KBM-7 (cell line): ENCODE results near the gene LHFPL3.

ENCODE experiments used
- DNase-seq: peaks from one replicate; pipeline ENCODE4 v3.0.0-alpha.2; 2015
- in situ Hi-C: fragments of 300-500 bp; cut with MboI; formaldehyde crosslinking; loops from 2 replicates; pipeline ENCODE4 v1.14.3; 2020; ENCODE audit warnings: low sequenced_read_pairs, low pct_unique_long_range_greater_than_20kb, mixed read lengths

Gene LHFPL3

GRCh38 chr7:104366390-104366789, 38.0 kb downstream of the LHFPL3 start:
- DNase-seq = no peak
- in situ Hi-C loops = no loop called here

GRCh38 chr7:104367926-104368325, 39.5 kb downstream of the LHFPL3 start:
- in situ Hi-C loops = no loop called here

GRCh38 chr7:104371216-104371979, 43.0 kb downstream of the LHFPL3 start:
- in situ Hi-C loops = no loop called here
- no peak for DNase-seq

More at GRCh38 chr7:104367926-104368325, 39.5 kb downstream of the LHFPL3 start:
- no peak for DNase-seq

- no peak for DNase-seq
- in situ Hi-C loops = no loop called here
Measured at GRCh38 chr7:104371980-104372357, 43.6 kb downstream of the LHFPL3 start.

- no peak for DNase-seq
- in situ Hi-C loops = no loop called here
Measured at GRCh38 chr7:104382616-104383015, 54.2 kb downstream of the LHFPL3 start.

GRCh38 chr7:104386943-104387342, 58.5 kb downstream of the LHFPL3 start:
- DNase-seq = no peak
- in situ Hi-C loops = no loop called here

- in situ Hi-C loops = no loop called here
- DNase-seq = no peak
Measured at GRCh38 chr7:104388222-104388621, 59.8 kb downstream of the LHFPL3 start.

- DNase-seq = no peak
- in situ Hi-C loops = no loop called here
Measured at GRCh38 chr7:104395162-104395561, 66.8 kb downstream of the LHFPL3 start.

GRCh38 chr7:104397442-104397841, 69.0 kb downstream of the LHFPL3 start:
- in situ Hi-C loops = no loop called here

GRCh38 chr7:104408371-104408770, 80.0 kb downstream of the LHFPL3 start:
- no peak for DNase-seq
- in situ Hi-C loops = no loop called here

More at GRCh38 chr7:104397442-104397841, 69.0 kb downstream of the LHFPL3 start:
- no peak for DNase-seq

- DNase-seq = no peak
- in situ Hi-C loops = no loop called here
Measured at GRCh38 chr7:104410742-104411141, 82.3 kb downstream of the LHFPL3 start.

- in situ Hi-C loops = no loop called here
- DNase-seq = no peak
Measured at GRCh38 chr7:104412911-104413310, 84.5 kb downstream of the LHFPL3 start.

GRCh38 chr7:104414216-104414615, 85.8 kb downstream of the LHFPL3 start:
- in situ Hi-C loops = no loop called here

GRCh38 chr7:104415700-104416099, 87.3 kb downstream of the LHFPL3 start:
- DNase-seq = no peak
- in situ Hi-C loops = no loop called here

More at GRCh38 chr7:104414216-104414615, 85.8 kb downstream of the LHFPL3 start:
- no peak for DNase-seq

- in situ Hi-C loops = no loop called here
- no peak for DNase-seq
Measured at GRCh38 chr7:104416866-104417393, 88.5 kb downstream of the LHFPL3 start.

- in situ Hi-C loops = no loop called here
- no peak for DNase-seq
Measured at GRCh38 chr7:104431930-104432329, 103.5 kb downstream of the LHFPL3 start.

GRCh38 chr7:104434129-104434528, 105.7 kb downstream of the LHFPL3 start:
- DNase-seq = no peak
- in situ Hi-C loops = no loop called here

GRCh38 chr7:104442481-104442880, 114.1 kb downstream of the LHFPL3 start:
- DNase-seq = no peak
- in situ Hi-C loops = no loop called here

GRCh38 chr7:104444017-104444416, 115.6 kb downstream of the LHFPL3 start:
- DNase-seq = no peak
- in situ Hi-C loops = no loop called here

- in situ Hi-C loops = no loop called here
- DNase-seq = no peak
Measured at GRCh38 chr7:104445393-104445792, 117.0 kb downstream of the LHFPL3 start.

- in situ Hi-C loops = no loop called here
- DNase-seq = no peak
Measured at GRCh38 chr7:104450861-104451260, 122.5 kb downstream of the LHFPL3 start.
